OCI-LY7 (cell line): Measurements from ENCODE around the gene SEC31B.

Source experiments
- EZH2phosphoT487 ChIP-seq: fragments of 200-600 bp; sonication (generic); IDR thresholded peaks from 2 replicates; pipeline ENCODE4 v1.6.1; 2018; ENCODE audit warnings: low read depth, borderline replicate concordance, mild to moderate bottlenecking, mixed run types, antibody characterized with exemption, low read length, moderate library complexity, mixed read lengths
- TF ChIP-seq, protein P1 (sequence below): fragments of 200-600 bp; sonication (generic); conservative IDR thresholded peaks from 2 replicates; pipeline ENCODE4 v1.5.1; 2014; ENCODE audit warnings: mild to moderate bottlenecking, antibody characterized with exemption, low read length, moderate library complexity, mixed read lengths

- TF ChIP-seq, protein P1, sequence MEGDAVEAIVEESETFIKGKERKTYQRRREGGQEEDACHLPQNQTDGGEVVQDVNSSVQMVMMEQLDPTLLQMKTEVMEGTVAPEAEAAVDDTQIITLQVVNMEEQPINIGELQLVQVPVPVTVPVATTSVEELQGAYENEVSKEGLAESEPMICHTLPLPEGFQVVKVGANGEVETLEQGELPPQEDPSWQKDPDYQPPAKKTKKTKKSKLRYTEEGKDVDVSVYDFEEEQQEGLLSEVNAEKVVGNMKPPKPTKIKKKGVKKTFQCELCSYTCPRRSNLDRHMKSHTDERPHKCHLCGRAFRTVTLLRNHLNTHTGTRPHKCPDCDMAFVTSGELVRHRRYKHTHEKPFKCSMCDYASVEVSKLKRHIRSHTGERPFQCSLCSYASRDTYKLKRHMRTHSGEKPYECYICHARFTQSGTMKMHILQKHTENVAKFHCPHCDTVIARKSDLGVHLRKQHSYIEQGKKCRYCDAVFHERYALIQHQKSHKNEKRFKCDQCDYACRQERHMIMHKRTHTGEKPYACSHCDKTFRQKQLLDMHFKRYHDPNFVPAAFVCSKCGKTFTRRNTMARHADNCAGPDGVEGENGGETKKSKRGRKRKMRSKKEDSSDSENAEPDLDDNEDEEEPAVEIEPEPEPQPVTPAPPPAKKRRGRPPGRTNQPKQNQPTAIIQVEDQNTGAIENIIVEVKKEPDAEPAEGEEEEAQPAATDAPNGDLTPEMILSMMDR, result no peak
- TF ChIP-seq EZH2phosphoT487, result no peak
Measured at GRCh38 chr10:100544950-100545349, 25.3 kb upstream of the SEC31B start.
